Endothelial cell of hepatic sinusoid (primary cell): ENCODE results near the gene CDK17.
"Not testable (repeated sequence)": the region's sequence is repeated elsewhere in the genome, so short reads cannot be mapped to it uniquely, and the experiment has no call there.

Experiments
- in situ Hi-C: cut with HindIII; loops from 2 replicates; pipeline ENCODE4 v1.10.0; 2017; ENCODE audit warnings: low sequenced_read_pairs

The CDK17 gene

DNA sequence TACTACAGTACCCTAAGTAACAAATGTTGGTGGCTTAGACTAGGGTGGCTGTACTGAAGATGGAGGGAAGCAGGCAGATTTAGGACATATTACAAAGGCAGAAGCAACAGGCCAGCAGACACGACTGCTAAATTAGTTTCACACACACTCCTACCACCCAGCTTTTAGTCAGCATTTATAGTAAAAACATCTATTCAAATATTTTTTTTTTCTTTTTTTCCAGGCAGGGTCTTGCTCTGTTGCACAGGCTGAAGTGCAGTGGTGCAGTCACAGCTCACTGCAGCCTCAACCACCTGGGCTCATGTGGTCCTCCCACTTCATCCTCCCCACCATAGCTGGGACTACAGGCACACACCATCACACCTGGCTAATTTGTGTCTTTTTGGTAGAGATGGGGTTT is 72.9 kb downstream of the CDK17 start:
- in situ Hi-C loops: no loop called here

DNA sequence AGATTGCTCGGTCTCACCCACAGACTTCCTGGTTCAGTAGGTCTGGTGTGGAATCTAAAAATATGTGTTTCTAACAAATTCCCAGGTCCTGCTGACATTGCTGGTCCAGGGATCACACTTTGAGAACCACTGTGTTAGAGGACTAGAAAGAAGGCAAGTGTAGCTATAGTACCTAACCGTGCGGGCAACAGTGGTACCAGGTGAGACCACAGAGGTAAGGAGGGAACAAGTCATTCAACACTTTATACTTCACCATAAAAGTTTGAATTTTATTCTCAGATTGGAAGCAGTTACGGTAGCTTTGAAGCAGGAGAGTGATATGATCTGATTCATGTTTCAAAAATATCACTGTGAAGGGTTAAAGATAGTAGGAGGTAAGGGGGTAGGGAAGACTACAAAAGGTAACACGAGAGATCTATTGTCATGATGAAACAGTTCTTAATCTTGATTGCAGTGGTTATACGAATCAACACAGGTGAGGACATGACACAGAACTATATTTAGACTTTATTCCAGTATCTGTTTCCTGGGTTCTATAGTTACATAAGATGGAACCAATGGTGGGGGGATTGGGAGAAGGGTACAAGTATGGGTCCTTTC is 73.5 kb downstream of the CDK17 start:
- in situ Hi-C loops: no loop called here

- in situ Hi-C loops: no loop called here
Observed at GRCh38 chr12:96323906-96324305, 76.3 kb downstream of the CDK17 start.

GRCh38 chr12:96322720-96323119 is 77.5 kb downstream of the CDK17 start:
- in situ Hi-C loops: no loop called here

GRCh38 chr12:96321941-96322340 is 78.3 kb downstream of the CDK17 start:
- in situ Hi-C loops: no loop called here

GRCh38 chr12:96317801-96318200 is 82.4 kb downstream of the CDK17 start:
- in situ Hi-C loops: not testable (repeated sequence)

GRCh38 chr12:96315741-96316481 is 84.3 kb downstream of the CDK17 start:
- in situ Hi-C loops: not testable (repeated sequence)

DNA sequence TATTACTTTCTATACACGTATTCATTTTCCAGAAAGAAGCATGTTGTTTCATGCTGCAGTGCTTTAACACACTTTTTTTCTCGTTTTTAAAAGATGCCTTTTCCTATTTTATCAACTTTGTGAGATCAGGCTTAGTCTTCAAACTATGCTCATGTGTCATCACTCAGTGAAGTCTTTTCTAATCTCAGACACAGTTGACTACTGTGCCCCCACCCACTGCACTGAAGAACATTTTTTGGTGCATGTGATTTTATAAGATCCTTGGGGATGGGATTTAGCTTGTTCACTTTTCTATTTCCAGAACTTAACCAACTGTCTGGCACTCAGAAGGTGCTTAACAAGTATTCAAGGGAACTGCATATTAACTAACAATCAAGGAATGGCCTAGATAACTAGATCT is 85.5 kb downstream of the CDK17 start:
- in situ Hi-C loops: no loop called here

GRCh38 chr12:96313606-96314005 is 86.6 kb downstream of the CDK17 start:
- in situ Hi-C loops: no loop called here

DNA sequence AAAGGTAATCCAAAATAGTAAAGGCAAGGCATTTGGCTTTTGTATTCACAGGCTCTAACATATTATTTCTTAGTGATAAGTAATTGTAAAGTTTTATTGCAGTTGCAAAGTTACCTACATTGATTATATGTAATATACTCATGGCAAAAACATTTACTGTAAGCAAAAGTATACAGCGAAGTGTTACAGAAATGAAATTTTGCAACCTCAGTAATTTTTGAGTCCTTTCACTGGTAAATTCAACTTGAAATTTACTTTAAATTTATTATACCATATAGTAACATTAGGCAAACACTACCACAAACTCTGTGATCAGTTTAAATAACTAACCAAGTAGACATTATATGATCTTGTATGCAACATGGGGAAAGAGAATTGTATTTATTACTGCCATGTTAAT is 89.0 kb downstream of the CDK17 start:
- in situ Hi-C loops: no loop called here

- in situ Hi-C loops: no loop called here
Observed at GRCh38 chr12:96310067-96310466, 90.2 kb downstream of the CDK17 start.

DNA sequence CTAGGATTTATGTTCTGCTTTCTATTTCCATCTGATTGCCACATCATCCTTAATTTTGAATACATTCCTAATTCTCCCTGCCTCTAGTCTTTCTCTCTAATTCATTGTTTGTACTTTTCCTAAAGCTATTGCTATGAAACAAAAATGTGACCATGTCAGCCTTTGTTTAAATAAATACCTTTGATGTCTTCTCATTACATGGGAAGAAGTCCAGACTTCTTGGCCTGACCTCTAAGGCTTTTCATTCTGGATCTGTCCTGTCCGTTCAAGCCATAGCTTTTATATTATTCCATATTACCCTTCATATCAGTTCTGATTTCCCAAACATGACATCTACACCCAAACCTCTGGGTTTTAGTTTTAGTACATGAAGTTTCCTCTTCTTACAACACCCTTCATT is 91.4 kb downstream of the CDK17 start:
- in situ Hi-C loops: no loop called here

DNA sequence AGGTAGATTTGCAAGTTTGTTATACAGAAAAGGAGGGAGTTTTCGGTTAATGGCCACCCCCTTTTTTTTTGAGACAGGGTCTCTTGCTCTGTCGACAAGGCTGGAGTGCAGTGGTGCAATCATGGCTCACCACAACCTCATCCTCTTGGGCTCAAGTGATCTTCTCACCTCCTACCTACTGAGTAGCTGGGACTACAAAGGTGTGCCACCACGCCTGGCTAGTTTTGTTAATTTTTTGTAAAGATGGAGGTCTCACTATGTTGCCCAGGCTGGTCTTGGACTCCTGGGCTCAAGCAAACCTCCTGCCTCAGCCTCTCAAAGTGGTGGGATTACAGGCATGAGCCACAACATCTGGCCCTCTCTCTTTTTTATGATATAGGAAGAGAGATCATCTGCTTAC is 94.6 kb downstream of the CDK17 start:
- in situ Hi-C loops: no loop called here

GRCh38 chr12:96303653-96304052 is 96.6 kb downstream of the CDK17 start:
- in situ Hi-C loops: loop anchor here (5.0 kb wide), 1 partner anchor 94 kb away; no protein-coding TSS in a partner anchor

DNA sequence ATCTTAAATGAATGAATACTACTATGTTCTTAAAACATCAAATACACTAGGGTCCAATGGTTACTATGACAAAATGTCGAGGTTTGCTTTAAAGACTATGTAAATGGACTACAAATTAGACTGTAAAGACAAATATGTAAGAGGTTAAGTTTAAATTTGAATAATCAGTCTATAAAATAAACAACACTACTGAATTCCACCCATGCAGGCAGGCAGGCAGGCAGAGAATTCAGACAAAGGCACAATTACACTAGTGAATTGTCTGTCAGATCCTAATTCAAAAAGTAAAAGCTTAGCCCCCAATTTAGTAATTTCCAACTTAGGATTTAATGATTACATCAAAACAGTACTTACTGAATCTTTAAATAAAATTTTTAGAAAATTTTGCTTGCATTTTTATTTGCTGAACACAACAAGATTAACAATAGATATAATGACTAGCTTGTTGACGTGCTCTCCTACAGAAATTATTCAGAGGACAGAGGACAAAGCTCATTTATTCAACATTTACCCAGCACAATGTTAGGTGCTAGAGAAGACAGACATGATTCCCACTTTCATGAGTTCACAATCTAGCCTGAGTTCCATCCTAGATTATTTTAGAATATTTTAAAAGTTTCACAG is 97.4 kb downstream of the CDK17 start:
- in situ Hi-C loops: loop anchor here (5.0 kb wide), 1 partner anchor 95 kb away; no protein-coding TSS in a partner anchor

DNA sequence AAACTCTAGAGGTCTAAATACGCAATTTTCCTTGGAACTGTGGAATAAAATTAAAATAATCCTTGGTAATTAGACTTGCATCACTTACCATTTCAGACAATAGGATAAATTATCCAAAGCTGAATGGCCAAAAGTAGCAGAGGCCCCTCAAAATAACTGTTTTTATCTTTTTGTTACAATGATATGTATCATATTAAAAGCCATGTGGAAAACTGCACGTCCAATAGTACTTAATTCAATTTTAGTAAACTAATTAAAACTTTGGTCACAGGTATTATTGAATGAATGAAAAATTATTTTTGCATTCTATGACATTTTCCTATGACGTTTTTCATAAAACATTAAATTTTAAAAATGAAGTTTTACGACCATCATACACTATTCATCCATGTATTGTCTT is 98.5 kb downstream of the CDK17 start:
- in situ Hi-C loops: loop anchor here (5.0 kb wide), 1 partner anchor 96 kb away; no protein-coding TSS in a partner anchor

GRCh38 chr12:96300064-96300463 is 100.2 kb downstream of the CDK17 start:
- in situ Hi-C loops: loop anchor here (5.0 kb wide), 1 partner anchor 97 kb away; no protein-coding TSS in a partner anchor

DNA sequence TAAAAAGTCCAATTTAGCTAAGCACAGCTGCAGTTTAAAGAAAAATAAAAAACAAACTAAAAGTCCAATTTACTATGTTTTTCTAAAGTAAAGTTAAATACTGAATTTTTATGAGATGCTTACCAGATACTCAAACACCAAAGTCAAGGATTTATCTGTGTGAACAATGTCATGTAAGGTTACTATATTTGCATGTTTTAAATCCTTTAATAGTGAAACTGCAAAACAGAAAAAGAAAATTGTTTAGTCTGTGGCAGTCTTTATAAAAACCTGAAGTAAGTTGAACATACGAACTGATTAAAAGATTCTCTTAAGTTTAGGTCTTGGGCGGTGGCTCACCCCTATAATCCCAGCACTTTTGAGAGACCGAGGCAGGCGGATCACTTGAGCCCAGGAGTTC is 102.7 kb downstream of the CDK17 start:
- in situ Hi-C loops: no loop called here

DNA sequence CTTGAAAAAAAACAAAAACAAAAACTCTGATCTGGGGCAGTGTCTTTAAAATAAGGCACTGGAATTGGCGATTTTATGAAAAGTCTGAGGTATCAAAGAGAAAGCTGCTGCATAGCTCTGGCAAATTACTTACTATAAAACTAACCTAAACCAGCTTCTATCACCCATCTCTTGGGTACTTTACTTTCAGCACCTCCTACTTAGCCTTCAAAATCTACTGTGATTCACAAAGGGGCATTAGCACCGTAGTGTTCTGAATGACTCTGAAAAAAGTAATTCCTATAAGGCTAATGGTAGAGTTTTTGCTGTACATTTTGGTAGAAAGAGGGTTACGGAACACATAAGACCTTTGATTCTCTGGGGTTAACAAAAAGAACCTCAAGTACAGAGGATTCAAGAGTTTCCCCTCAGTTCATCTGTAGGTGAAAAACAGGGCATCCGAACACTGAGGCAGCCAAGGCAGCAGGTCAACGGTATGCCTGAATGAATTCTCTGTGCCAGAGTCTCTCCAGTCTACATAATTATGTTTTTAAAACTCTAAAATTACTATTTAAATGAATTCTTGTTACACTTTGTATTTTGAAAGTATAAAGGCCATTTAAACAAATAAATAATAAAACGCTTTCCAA is 104.6 kb downstream of the CDK17 start:
- in situ Hi-C loops: no loop called here

GRCh38 chr12:96294831-96295230 is 105.4 kb downstream of the CDK17 start:
- in situ Hi-C loops: no loop called here

DNA sequence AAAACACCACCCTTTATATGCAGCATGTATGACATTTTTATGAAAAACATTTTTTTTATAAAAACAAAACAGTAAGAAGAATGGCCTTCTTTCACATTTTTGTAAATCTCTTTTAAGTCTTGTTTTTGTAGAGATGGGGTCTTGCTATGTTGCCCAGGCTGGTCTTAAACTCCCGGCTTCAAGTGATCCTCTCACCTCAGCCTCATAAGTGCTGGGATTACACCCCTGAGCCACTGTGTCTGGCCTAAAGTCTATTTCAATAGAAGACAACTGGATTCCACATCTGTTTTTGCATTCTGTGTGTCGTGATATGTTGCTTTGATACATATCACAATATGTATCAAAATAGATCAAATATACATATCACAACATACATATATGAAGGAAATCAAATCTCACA is 107.1 kb downstream of the CDK17 start:
- in situ Hi-C loops: no loop called here
